Spleen (tissue), 11 donors: Measurements from ENCODE around the gene DUSP16. TPM values are rescaled to one million over a fixed set of nuclear protein-coding genes. Genes with fewer than 3 reads are reported as not detected.

Source experiments
- DNase-seq: peaks from one replicate; pipeline ENCODE4 v3.0.0-alpha.2; 2020
- H3K27ac ChIP-seq, 8 donors: fragments of 200-600 bp; sonication (generic) in 7 of 8; 1 replicate in 4 of 8; 2 replicates in 4 of 8; pipeline versions ENCODE4 v1.5.0 to v1.8.0; 2016 to 2021; ENCODE audit warnings: inconsistent platforms in 4 of 8, mild to moderate bottlenecking in 4 of 8, moderate library complexity in 1 of 8
- H3K27me3 ChIP-seq, 7 donors: fragments of 200-600 bp; sonication (generic) in 6 of 7; replicated peaks in 1 of 7; 1 replicate in 4 of 7; 2 replicates in 3 of 7; pipeline versions ENCODE4 v1.5.0 to v1.8.0; 2016 to 2021; ENCODE audit warnings: inconsistent platforms in 3 of 7, mild to moderate bottlenecking in 1 of 7
- H3K36me3 ChIP-seq, 6 donors: fragments of 200-600 bp; sonication (generic) in 5 of 6; 1 replicate in 4 of 6; 2 replicates in 2 of 6; pipeline versions ENCODE4 v1.5.0 to v1.8.0; 2016 to 2021; ENCODE audit warnings: inconsistent platforms in 2 of 6
- H3K4me1 ChIP-seq, 6 donors: fragments of 200-600 bp; sonication (generic) in 5 of 6; 1 replicate in 3 of 6; 2 replicates in 3 of 6; pipeline versions ENCODE4 v1.5.0 to v1.8.0; 2016 to 2021; ENCODE audit warnings: inconsistent platforms in 3 of 6
- H3K4me3 ChIP-seq, 8 donors: fragments of 200-600 bp; sonication (generic) in 7 of 8; 1 replicate in 4 of 8; 2 replicates in 4 of 8; pipeline versions ENCODE4 v1.5.0 to v1.8.0; 2016 to 2021; ENCODE audit warnings: inconsistent platforms in 4 of 8, mild to moderate bottlenecking in 4 of 8, moderate library complexity in 2 of 8
- H3K9me3 ChIP-seq, 8 donors: fragments of 200-600 bp; sonication (generic) in 7 of 8; 1 replicate in 4 of 8; 2 replicates in 4 of 8; pipeline versions ENCODE4 v1.5.0 to v1.8.0; 2016 to 2021; ENCODE audit warnings: inconsistent platforms in 4 of 8
- CTCF ChIP-seq, 11 experiments: fragments of 200-600 bp in 7 of 11; fragments of 450-650 bp in 4 of 11; sonication (generic) in 4 of 11; IDR thresholded peaks in 8 of 11; conservative IDR thresholded peaks in 3 of 11; 1 replicate in 7 of 11; 2 replicates in 4 of 11; pipeline versions ENCODE4 v1.4.0 to v1.8.0; 2016 to 2021; ENCODE audit warnings: antibody characterized with exemption in 11 of 11, inconsistent platforms in 4 of 11, mild to moderate bottlenecking in 1 of 11
- POLR2A ChIP-seq, 3 donors: fragments of 450-650 bp; IDR thresholded peaks; one replicate each; pipeline ENCODE4 v1.5.1; 2017; ENCODE audit warnings: antibody characterized with exemption in 3 of 3, mild to moderate bottlenecking in 1 of 3
- POLR2AphosphoS5 ChIP-seq, 3 donors: sonication (generic); formaldehyde crosslinking; IDR thresholded peaks; one replicate each; pipeline ENCODE4 v1.5.1; 2017; ENCODE audit warnings: antibody characterized with exemption in 3 of 3
- WGBS, 5 donors: extraction: QIAGEN DNeasy Blood & Tissue Kit in 3 of 5; methylation state at CpG; one replicate each; pipeline versions ENCODE4 v1.1.5 to v1.1.7; 2013 to 2018; 5-methylcytosine and 5-hydroxymethylcytosine counted together
- intact Hi-C: fragments of 100-400 bp; cut with DNase I; formaldehyde crosslinking; loops from one replicate; pipeline ENCODE4 v1.15.0; 2023; ENCODE audit warnings: low total_unique reads
- polyA plus RNA-seq, 3 donors: library from polyadenylated mRNA; stranded (reverse); fragments of 200-250 nt; gene quantifications; one replicate each; pipeline ENCODE4 v1.2.1, GENCODE V29; 2013
- total RNA-seq, 7 donors: library from RNA; depleted of rRNA in 3 of 7; stranded (reverse); fragments of >200 nt in 3 of 7; fragmentation: NEBNext Ultra II Directional in 4 of 7; extraction: Animal tissue kit (Norgen Biotek cat#: 25700) in 4 of 7; gene quantifications; one replicate each; pipeline versions ENCODE4 v1.1.0 to v1.2.1, GENCODE V29; 2016 to 2021
- donor health status: healthy with polysubstance abuse.
- donor health status: DM: no; HTN: no; CAD: no; lungs with moderate emphysema.
- donor health status: DM: no; HTN: no; CAD: no.
- donor health status: Bipolar disorder and iron deficiency.
- donor health status: healthy.
- donor health status: DM: no; HTN: no; CAD: no.
- donor health status: DM: yes; HTN: yes; CAD: no.

The DUSP16 gene
- total and polyA plus RNA-seq, 10 donors: 2.2 to 43.7 (median 20.8) TPM

- Histone ChIP-seq H3K4me1 (peaks cover 5 to 66% (median 22%) of the 10 kb centered on the region in 6 donors), H3K27me3 (no peaks in the 10 kb centered on the region), H3K27ac (peak overlapping the region in 5 of 8 donors; percentile 51 to 76 (median 68)), H3K36me3 (no peaks in the 10 kb centered on the region), H3K4me3 (no peak overlapping the region), H3K9me3 (no peaks in the 10 kb centered on the region)
- no peak for DNase-seq
- intact Hi-C loops: no loop called here
- no peak for TF ChIP-seq POLR2AphosphoS5 (IDR thresholded peaks at IDR 0.05)
- TF ChIP-seq POLR2A (IDR thresholded peaks at IDR 0.05): no peak
- TF ChIP-seq CTCF (IDR thresholded peaks at IDR 0.05 in 8 of 11, conservative IDR thresholded peaks at IDR 0.05 in 3 of 11): no peak
- 79 to 89% (median 87%) methylated on average over 1 of the region's 1 CpG for WGBS, 5 donors
Observed at GRCh38 chr12:12507121-12507520, 55.5 kb downstream of the DUSP16 start.

GRCh38 chr12:12506496-12506890 is 56.2 kb downstream of the DUSP16 start:
- peaks cover 5 to 72% (median 22%) of the 10 kb centered on the region in 6 donors for H3K4me1 ChIP-seq
- H3K27ac ChIP-seq: peak overlapping the region; percentile 23 to 76 (median 62)
- TF ChIP-seq CTCF (IDR thresholded peaks at IDR 0.05 in 8 of 11, conservative IDR thresholded peaks at IDR 0.05 in 3 of 11): no peak
- TF ChIP-seq POLR2A (IDR thresholded peaks at IDR 0.05): no peak
- TF ChIP-seq POLR2AphosphoS5 (IDR thresholded peaks at IDR 0.05): no peak
- intact Hi-C loops: no loop called here
- H3K36me3 ChIP-seq: no peaks in the 10 kb centered on the region
- H3K9me3 ChIP-seq: no peaks in the 10 kb centered on the region
- DNase-seq: no peak
- no peaks in the 10 kb centered on the region for H3K27me3 ChIP-seq
- H3K4me3 ChIP-seq: peak overlapping the region in 1 of 8 donors; percentile 7
- 68 to 83% (median 71%) methylated on average over 3 of the region's 3 CpGs for WGBS, 5 donors

GRCh38 chr12:12505544-12506495 is 56.8 kb downstream of the DUSP16 start:
- Histone ChIP-seq H3K9me3 (no peaks in the 10 kb centered on the region), H3K4me1 (peaks cover 5 to 79% (median 22%) of the 10 kb centered on the region in 6 donors), H3K27ac (peak overlapping the region; percentile 23 to 76 (median 62)), H3K36me3 (no peaks in the 10 kb centered on the region), H3K27me3 (no peaks in the 10 kb centered on the region), H3K4me3 (peak overlapping the region in 1 of 8 donors; percentile 7)
- no peak for DNase-seq
- intact Hi-C loops: no loop called here
- 49 to 69% (median 60%) methylated on average over 11 of the region's 11 CpGs for WGBS, 5 donors
- TF ChIP-seq POLR2AphosphoS5 (IDR thresholded peaks at IDR 0.05) (peak in 1 of 3 donors; percentile 55), POLR2A (IDR thresholded peaks at IDR 0.05) (no peak), CTCF (IDR thresholded peaks at IDR 0.05 in 8 of 11, conservative IDR thresholded peaks at IDR 0.05 in 3 of 11) (no peak)
